Measurements from ENCODE around the gene TLR10.

- TF ChIP-seq CTCF (IDR thresholded peaks at IDR 0.05): no peak
- no peak for TF ChIP-seq EP300 (IDR thresholded peaks at IDR 0.05)
- TF ChIP-seq POLR2A (IDR thresholded peaks at IDR 0.05): no peak
These were observed 48.3 kb downstream of the TLR10 start for GRCh38 chr4:38734446-38734845.

Measured in ovary (tissue), 3 donors.